Parathyroid adenoma (tissue), 2 donors: ENCODE measurements around the gene MERTK.
"Not testable (repeated sequence)": the region's sequence is repeated elsewhere in the genome, so short reads cannot be mapped to it uniquely, and the experiment has no call there.

ENCODE experiments used
- H2AFZ ChIP-seq: fragments of 300-600 bp; sonication (generic); one replicate; pipeline ENCODE4 v1.7.0; 2017; ENCODE audit warnings: antibody characterized with exemption, mild to moderate bottlenecking
- H3K27ac ChIP-seq: fragments of 300-600 bp; sonication (generic); one replicate; pipeline ENCODE4 v1.7.0; 2017
- H3K27me3 ChIP-seq: fragments of 300-600 bp; sonication (generic); one replicate; pipeline ENCODE4 v1.7.0; 2017; ENCODE audit warnings: low read length; ENCODE audit not compliant: control insufficient read depth, insufficient read depth
- H3K36me3 ChIP-seq: fragments of 300-600 bp; sonication (generic); one replicate; pipeline ENCODE4 v1.7.0; 2017; ENCODE audit warnings: low read length; ENCODE audit not compliant: control insufficient read depth, insufficient read depth
- H3K4me1 ChIP-seq: fragments of 300-600 bp; sonication (generic); one replicate; pipeline ENCODE4 v1.7.0; 2017; ENCODE audit warnings: control low read depth
- H3K4me2 ChIP-seq: fragments of 300-600 bp; sonication (generic); one replicate; pipeline ENCODE4 v1.7.0; 2017; ENCODE audit warnings: low read length
- H3K4me3 ChIP-seq: fragments of 300-600 bp; sonication (generic); one replicate; pipeline ENCODE4 v1.7.0; 2017; ENCODE audit warnings: low read depth, low read length
- H3K79me2 ChIP-seq: fragments of 300-600 bp; sonication (generic); one replicate; pipeline ENCODE4 v1.7.0; 2017; ENCODE audit warnings: control low read depth
- H3K9ac ChIP-seq: fragments of 300-600 bp; sonication (generic); one replicate; pipeline ENCODE4 v1.7.0; 2017; ENCODE audit warnings: mild to moderate bottlenecking
- H3K9me3 ChIP-seq: fragments of 300-600 bp; sonication (generic); one replicate; pipeline ENCODE4 v1.7.0; 2017; ENCODE audit warnings: low read length; ENCODE audit not compliant: control insufficient read depth
- CTCF ChIP-seq: fragments of 300-600 bp; sonication (generic); IDR thresholded peaks from one replicate; pipeline ENCODE4 v1.7.0; 2017; ENCODE audit warnings: antibody characterized with exemption, mild to moderate bottlenecking
- donor health status: primary hyperparathyroidism.

The MERTK gene

DNA sequence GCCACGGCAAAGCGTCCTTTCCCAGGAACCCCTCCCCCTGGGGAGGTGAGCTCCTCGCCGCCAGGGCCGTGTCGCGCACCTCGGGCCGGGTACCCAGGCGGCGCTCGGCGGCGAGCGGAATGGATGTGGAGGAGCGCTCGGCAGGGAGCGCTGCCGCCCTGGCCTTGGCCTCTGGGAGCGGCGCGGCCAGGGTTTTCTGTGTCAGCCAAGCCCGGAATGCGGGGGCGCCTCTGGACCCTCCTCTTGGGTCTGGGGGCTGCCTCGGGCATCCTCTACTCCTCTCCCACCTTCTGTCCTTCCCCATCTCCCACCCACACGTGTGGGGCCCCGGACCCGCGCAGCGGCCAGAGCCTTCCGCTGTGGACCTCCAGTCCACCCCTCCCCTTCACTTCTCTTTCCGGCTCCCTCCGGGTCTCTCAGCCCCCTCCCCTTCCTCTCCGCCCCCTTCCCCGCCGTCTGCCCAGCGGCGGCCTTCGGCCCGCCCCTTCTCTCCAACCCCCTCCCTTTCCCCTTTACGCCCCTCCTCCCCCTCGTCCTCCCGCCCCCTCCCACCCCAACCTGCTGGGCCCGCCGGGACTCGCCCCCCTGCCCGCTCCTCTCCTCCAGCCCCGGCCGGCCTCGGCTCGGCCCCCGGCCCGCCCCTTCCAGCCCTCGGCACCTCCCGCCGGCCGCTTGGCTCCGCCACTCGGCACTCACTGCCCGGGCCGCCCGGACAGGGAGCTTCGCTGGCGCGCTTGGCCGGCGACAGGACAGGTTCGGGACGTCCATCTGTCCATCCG is at the start of gene MERTK:
TSS of gene MERTK (plus strand) at position 684 of the 779 bp plus-strand sequence. CDS start 129 bp downstream, outside the sequence.
- Histone ChIP-seq H3K9me3 (no peaks in the 10 kb centered on the region), H2AFZ (peak within 1 kb of the TSS; percentile 99), H3K4me1 (peaks cover 8% of the 10 kb centered on the region), H3K36me3 (no peaks in the 10 kb centered on the region), H3K27ac (peak within 1 kb of the TSS; percentile 76), H3K4me3 (peak within 1 kb of the TSS; percentile 86), H3K79me2 (peaks cover 3% of the 10 kb centered on the region), H3K4me2 (peak within 1 kb of the TSS; percentile 95), H3K27me3 (no peaks in the 10 kb centered on the region), H3K9ac (peak within 1 kb of the TSS; percentile 96)
- peak; percentile 82 for TF ChIP-seq CTCF

GRCh38 chr2:111850646-111851045 is 47.8 kb upstream of the MERTK start:
- H3K79me2 ChIP-seq, H2AFZ ChIP-seq, H3K36me3 ChIP-seq, H3K4me2 ChIP-seq, H3K9ac ChIP-seq, H3K9me3 ChIP-seq, H3K27ac ChIP-seq, H3K27me3 ChIP-seq, H3K4me3 ChIP-seq, H3K4me1 ChIP-seq: not testable (repeated sequence)
- TF ChIP-seq CTCF: peak; percentile 38

DNA sequence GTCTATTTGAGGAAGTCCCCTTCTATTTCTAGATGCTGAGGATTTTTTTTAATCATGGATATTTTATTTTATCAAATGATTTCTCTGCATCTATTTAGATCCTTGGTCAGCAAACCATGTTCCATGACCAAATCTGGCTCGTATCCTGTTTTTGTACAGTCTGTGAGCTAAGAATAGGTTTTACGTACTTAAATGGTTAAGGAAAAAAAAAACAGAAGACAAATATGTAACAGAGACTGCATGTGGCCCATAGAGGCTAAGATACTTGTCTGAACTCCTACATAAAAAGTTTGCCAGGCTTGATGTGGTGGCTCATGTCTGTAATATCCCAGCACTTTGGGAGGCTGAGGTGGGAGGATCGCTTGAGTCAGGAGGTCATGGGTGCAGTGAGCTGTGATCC is 45.9 kb upstream of the MERTK start:
- peak overlapping the region; percentile 47 for H3K27ac ChIP-seq
- H2AFZ ChIP-seq, H3K9ac ChIP-seq, H3K79me2 ChIP-seq, H3K27me3 ChIP-seq, H3K4me2 ChIP-seq, H3K4me3 ChIP-seq, H3K36me3 ChIP-seq, H3K4me1 ChIP-seq, H3K9me3 ChIP-seq: not testable (repeated sequence)

DNA sequence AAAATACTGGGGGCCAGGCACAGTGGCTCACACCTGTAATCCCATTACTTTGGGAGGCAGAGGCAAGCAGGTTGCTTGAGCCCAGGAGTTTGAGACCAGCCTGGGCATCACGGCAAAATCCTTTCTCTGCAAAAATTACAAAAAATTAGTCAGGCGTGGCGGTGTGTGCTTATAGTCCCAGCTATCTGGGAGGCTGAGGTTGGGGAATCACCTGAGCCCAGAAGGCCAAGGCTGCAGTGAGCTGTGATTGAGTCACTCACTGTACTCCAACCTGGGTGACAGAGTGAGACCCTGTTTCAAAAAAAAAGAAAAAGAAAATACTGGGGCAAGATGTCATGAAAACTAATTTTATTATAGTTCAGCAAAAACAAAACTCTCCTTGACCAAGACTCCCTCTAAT is 38.4 kb upstream of the MERTK start:
- not testable (repeated sequence) for H3K4me2 ChIP-seq, H3K9me3 ChIP-seq, H3K27ac ChIP-seq, H2AFZ ChIP-seq, H3K36me3 ChIP-seq, H3K4me3 ChIP-seq, H3K27me3 ChIP-seq, H3K4me1 ChIP-seq, H3K79me2 ChIP-seq, H3K9ac ChIP-seq

DNA sequence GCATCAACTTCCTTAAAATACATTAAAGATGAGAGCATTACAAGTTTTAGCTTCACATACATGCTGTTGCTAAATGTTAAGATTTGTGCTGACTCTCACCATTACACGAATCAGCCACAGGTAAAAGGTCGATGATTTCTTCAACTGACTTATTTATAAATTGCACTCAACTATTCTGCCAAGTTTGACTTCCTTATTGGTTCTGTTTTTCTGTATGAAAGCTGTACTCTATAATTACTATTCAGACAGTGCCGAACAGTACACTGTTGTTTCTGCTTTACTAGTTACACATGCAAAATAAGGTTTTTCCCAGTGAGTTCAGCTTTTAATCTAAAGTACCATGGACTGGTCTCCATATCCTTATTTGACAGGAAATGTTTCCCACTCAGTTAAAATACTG is 33.3 kb upstream of the MERTK start:
- not testable (repeated sequence) for H3K79me2 ChIP-seq, H3K9ac ChIP-seq, H3K9me3 ChIP-seq, H3K4me1 ChIP-seq, H2AFZ ChIP-seq, H3K36me3 ChIP-seq, H3K4me2 ChIP-seq, H3K27ac ChIP-seq, H3K27me3 ChIP-seq, H3K4me3 ChIP-seq

GRCh38 chr2:111872806-111873205 is 25.6 kb upstream of the MERTK start:
- not testable (repeated sequence) for H3K27ac ChIP-seq, H3K36me3 ChIP-seq, H3K4me1 ChIP-seq, H3K4me3 ChIP-seq, H3K4me2 ChIP-seq, H3K9me3 ChIP-seq, H3K27me3 ChIP-seq, H2AFZ ChIP-seq, H3K79me2 ChIP-seq, H3K9ac ChIP-seq
